HS-27A (cell line): ENCODE results near the gene PDX1.

ENCODE experiments used
- DNase-seq: peaks from one replicate; pipeline ENCODE4 v3.0.0-alpha.2; 2012; ENCODE audit warnings: low read depth, missing footprints

Gene PDX1

DNA sequence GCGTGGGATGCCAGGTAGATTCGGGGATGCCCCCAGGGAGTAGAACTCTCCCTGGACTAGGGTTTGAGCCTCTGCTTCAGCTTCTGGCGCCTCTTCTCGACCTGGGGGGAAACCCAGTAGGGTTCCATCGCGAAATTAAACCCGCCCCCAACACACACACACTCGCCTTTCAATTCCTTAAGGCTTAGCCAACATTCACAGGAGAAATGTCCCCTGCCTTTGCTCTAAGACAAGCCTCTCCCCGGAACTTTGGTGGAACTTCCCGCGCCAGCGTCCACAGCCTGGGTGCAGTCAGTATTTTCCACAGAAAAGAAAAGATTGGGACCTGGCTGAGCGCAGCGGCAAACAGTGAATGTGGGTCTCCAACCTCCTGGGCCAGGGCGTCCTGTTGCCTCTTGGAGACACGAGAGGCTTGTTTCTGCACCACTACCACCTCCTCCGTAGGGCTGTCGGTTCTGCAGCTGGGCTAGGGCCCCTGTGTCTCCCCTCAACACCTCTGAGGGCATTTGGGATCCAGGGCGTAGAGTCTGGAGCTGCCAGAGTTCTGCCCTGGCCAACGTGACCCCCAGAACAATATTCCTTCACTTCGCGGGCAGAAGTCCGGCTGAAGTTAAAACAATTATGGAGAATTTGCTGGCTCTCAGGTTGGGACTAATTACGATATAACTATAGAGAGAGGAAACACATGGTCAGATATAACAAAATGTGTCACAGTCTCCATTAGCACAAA lies 3.2 kb downstream of the PDX1 start:
- DNase-seq = no peak

- no peak for DNase-seq
These were observed 4.2 kb downstream of the PDX1 start for GRCh38 chr13:27923794-27924528.

DNA sequence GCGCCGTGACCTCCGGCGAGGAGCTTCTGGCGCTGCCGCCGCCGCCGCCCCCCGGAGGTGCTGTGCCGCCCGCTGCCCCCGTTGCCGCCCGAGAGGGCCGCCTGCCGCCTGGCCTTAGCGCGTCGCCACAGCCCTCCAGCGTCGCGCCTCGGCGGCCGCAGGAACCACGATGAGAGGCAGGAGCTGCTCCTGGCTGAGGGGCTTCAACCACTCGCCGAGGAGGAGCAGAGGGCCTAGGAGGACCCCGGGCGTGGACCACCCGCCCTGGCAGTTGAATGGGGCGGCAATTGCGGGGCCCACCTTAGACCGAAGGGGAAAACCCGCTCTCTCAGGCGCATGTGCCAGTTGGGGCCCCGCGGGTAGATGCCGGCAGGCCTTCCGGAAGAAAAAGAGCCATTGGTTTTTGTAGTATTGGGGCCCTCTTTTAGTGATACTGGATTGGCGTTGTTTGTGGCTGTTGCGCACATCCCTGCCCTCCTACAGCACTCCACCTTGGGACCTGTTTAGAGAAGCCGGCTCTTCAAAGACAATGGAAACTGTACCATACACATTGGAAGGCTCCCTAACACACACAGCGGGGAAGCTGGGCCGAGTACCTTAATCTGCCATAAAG lies 4.8 kb downstream of the PDX1 start:
- DNase-seq = no peak

DNA sequence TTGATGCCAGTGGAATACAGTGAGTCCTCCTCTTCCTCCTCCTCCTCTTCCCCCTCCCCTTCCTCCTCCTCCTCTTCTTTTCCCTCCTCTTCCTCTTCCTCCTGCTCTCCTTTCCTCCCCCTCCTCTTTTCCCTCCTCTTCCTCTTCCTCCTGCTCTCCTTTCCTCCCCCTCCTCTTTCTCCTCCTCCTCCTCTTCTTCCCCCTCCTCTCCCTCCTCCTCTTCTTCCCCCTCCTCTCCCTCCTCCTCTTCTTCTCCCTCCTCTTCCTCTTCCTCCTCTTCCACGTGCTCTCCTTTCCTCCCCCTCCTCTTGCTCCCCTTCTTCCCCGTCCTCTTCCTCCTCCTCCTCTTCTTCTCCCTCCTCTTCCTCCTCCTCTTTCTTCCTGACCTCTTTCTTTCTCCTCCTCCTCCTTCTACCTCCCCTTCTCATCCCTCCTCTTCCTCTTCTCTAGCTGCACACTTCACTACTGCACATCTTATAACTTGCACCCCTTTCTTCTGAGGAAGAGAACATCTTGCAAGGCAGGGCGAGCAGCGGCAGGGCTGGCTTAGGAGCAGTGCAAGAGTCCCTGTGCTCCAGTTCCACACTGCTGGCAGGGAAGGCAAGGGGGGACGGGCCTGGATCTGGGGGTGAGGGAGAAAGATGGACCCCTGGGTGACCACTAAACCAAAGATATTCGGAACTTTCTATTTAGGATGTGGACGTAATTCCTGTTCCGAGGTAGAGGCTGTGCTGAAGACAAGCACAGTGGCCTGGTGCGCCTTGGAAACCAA lies 5.6 kb downstream of the PDX1 start:
- DNase-seq = no peak

GRCh38 chr13:27926644-27927434 lies 7.0 kb downstream of the PDX1 start:
- no peak for DNase-seq

DNA sequence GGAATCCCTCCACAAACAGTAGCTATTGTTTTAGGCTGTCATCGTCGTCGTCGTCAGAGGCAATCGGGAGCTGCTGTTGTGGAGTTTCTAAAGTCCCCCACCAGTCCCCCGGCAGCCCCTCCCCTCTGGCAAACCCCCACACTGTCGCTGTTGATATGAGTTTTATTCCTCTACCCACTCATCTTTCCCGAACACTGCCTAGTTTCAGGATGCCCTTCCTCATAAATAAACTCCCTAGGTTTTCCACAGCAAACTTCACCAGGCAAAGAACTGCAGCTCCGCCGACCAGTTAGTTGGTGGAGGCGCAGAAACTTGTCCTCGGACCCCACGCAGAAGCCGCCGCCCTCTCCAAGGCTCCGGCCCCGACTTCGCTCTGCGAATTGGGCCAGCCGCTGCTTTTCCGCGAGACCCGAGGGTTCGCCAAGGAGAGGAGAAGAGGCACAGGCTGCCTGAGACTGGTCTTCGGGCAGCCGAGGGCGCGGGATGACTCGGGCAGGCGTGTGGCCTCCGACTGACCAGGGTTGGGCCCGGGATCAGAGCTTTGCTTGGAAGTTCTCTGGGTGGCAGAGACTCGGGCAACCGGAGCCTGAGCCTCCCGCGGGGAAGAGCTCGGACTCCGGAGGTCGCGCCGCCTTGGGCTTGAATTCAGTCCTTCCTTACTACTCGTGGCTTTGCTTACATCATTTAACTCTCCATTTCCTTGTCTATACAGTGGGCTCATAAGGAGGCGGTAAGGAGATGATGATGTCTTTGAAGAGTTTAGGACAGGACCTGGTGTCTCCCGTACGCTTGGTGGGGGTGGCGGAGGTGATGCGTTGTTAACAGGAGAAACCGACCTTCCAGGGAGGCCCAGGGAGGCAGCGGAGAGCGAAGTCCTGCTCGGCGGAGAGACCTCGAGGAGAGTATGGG lies 7.9 kb downstream of the PDX1 start:
- no peak for DNase-seq

DNA sequence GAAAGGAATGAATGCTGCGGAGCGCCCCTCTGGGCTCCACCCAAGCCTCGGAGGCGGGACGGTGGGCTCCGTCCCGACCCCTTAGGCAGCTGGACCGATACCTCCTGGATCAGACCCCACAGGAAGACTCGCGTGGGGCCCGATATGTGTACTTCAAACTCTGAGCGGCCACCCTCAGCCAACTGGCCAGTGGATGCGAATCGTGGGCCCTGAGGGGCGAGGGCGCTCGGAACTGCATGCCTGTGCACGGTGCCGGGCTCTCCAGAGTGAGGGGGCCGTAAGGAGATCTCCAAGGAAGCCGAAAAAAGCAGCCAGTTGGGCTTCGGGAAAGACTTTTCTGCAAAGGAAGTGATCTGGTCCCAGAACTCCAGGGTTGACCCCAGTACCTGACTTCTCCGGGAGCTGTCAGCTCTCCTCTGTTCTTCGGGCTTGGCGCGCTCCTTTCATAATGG lies 8.6 kb downstream of the PDX1 start:
- DNase-seq = no peak

GRCh38 chr13:27928805-27929753 lies 9.3 kb downstream of the PDX1 start:
- no peak for DNase-seq

DNA sequence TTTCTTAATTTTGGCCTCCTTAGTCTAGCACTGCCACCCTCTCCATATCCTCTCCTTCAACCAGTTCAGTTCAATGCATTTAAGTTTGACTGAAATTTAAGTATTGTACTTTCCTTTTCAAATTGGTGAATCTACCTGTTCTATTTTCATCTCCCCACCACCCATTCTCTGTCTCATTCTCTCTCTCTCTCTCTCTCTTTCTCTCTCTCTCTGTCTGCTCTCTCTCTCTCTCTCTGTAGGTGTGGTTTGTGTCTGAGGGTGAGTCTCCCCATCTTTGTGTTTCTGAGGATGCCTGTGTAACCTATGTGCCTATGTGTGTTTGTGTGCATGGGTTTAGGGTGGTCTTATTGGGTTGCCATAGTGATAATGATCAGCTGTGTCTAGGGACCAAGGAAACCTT lies 10.1 kb downstream of the PDX1 start:
- no peak for DNase-seq

DNA sequence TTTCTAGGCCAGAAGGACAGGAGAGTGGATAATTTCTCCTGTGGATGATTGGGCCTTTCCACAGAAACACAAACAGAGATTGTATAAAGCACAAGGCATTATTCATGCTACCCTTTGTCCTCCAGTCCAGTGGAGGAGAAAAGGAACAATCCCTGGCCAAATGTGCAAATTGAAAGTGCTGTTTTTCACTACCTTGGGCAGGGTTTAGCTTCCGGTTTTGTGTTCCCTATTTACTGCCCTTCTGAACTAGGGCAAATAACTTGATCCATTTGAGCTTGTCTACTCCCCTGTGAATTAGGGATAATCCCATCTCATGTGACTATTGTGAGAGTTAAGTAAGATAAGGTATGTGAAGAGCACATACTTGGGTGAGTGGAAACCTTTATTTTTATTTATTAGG lies 13.3 kb downstream of the PDX1 start:
- DNase-seq = no peak

DNA sequence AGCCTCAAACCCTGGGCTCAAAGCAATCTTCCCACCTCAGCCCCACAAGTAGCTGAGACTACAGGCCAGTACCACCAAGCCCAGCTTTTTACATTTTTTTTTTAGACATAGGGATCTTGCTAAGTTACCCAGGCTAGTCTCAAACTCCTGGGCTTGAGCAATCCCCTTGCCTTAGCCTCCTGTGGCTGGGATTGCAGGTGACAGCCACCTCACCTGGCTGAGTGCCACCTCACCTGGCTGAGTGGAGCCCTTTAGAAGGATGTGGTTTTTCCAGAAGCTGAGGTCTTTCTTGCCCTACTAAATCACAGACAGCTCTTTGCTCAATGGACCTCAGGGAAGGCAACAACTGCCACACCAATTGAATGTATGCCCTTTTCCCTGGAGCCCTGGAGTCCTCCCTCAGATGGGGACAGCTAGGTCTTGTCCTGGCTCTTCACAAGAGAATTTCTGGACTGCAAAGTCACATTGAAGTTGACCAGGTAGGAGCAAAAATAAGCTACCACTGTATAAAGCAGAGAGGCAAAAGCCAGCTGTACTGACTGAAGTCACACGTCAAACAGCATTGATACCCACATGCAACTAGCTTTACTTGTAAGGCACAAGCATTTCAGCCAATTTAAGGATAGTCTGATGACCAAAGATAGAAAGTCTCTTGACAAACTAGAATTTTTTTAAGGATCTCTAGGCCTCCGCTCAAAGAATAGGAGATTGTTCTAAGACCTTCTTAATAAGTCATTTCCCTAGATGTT lies 14.0 kb downstream of the PDX1 start:
- DNase-seq = no peak

GRCh38 chr13:27942972-27943371 lies 23.2 kb downstream of the PDX1 start:
- DNase-seq = no peak

DNA sequence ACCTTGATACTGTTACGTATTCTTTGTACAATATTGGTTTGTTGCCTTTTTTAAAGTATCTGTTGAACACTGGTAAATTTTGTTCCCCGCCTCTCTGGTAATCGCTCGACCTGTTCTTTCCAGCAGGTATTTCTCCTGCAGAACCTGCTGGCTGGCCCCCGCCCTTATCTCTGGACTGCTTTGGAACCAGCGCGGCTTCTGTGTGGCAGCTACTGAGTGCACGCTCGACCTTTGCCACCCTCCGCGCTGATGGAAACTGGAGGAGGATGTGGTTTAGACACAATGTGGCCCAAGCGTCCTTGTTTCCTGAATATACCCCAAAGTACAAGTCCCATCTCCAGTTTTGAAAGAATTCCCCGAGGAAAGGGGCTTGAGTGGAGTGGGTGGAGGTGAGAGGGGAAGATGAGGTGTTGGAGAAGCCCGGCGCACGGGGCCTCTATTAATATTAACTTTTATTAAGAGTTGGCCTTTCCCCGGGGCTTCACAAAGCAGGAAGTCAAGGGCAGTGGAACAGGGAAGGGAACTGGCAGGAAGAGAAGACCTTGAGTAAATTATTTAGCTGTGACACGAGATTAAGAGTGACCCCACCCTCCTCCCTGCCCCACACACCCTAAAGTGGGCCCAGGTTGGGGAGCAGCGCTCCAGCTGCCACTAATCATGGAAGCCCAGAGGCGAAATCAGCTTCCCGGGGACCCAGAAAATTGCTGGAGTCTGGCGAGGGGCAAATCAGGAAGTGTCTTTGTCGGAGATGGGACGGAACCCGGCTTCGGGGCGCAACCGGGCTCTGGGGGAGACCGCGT lies 33.3 kb downstream of the PDX1 start:
- no peak for DNase-seq

DNA sequence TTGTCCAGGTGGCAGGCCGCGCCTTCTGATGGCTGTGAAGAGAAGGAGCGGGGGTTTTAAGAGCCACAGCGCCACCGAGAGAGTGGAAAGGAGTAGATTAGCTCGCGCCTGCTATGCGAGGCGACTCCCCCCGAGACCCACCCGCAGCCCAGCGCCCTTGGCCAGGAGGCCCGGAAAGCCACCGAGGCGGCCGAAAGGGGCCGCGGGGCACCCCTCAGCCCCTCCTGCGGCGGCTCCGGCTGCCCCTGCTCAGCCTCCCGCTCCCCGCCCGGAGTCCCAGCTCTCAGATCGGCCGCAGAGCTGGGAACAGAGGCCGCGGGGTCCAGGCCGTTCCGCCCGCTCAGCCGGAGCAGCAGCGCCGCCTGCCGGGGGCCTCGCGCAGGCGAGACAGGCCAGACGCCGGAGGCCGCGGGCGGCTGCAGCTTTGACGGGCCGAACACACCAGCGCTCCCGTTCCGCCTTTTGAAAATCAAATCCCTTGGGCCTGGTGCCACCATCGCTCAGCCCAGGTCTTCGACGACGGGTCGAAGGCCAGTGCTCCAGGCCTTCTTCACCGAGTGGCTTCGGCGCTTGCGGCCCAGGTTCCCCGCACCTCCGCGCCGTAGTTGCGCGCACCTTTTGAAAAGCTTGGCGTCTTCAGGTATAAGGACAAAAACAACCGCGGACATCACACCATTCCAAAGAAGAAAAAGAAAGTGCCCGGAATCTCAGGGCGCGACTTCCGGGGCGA lies 34.0 kb downstream of the PDX1 start:
- no peak for DNase-seq

DNA sequence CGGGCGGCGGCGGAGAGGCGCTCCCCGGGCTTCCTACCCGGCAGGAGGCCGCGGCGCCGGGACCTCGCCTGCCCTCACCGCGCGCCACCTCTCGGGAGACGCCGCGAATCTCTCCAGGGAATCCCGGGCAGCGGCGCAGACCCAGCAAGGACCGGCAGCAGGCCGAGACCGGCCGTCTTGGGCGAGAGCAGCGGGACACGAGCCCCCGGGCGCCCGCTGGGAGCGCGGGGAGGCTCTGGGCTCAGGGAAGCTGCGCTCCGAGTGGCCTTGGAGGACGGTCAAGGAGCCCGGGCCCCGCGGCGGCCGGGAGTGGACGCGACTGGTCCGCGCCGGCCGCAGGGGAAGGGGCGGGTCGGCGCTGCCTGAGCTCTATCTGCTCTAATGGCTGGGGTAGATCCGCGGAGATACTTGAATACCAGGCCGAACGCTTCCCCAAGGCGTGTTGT lies 34.6 kb downstream of the PDX1 start:
- no peak for DNase-seq

DNA sequence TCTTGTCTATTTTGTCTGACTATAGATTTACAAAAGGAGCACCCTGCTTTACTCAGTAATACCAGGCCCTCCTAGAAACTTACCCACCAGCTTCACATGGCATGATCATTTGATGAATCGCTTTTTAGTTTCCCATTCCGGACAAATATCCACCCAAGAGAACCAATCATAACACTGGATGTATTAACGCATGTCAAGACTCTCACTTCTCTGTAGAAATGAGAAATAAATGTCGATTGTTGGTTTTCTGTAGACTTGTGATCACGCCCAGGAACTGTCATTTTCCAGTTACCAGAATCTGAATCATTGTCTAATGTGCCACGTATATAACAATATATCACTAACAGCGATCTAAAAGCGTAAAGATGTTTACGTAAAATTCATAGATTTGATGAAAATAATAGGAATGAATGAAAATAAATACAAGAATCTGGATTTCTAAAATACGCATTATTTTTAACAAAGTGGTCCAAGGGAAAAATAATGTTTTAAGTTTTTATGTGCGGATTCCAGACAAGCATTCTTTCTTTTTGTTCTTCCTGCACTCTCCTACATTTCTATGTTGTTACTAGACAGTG lies 35.3 kb downstream of the PDX1 start:
- DNase-seq = no peak
